H9 (cell line): Measurements from ENCODE around the gene DIAPH2. TPM values are rescaled to one million over a fixed set of nuclear protein-coding genes. Genes with fewer than 3 reads are reported as not detected.

ENCODE experiments used
- DNase-seq: peaks from one replicate; pipeline ENCODE4 v3.0.0-alpha.2; 2017
- H2AFZ ChIP-seq: one replicate; pipeline ENCODE4 v1.6.1; 2013; ENCODE audit warnings: mild to moderate bottlenecking, low read length, control low read depth, moderate library complexity
- H2AK5ac ChIP-seq: 2 replicates; pipeline ENCODE4 v1.6.1; 2013; ENCODE audit warnings: low read length, control low read depth, mixed read lengths; ENCODE audit not compliant: insufficient read length
- H2BK120ac ChIP-seq: one replicate; pipeline ENCODE4 v1.6.1; 2013; ENCODE audit warnings: low read depth, mild to moderate bottlenecking, low read length, control low read depth, inconsistent platforms; ENCODE audit not compliant: poor library complexity, severe bottlenecking
- H2BK12ac ChIP-seq: 2 replicates; pipeline ENCODE4 v1.6.1; 2013; ENCODE audit warnings: low read length, control low read depth, mixed read lengths, low read depth; ENCODE audit not compliant: insufficient read length
- H2BK15ac ChIP-seq: 2 replicates; pipeline ENCODE4 v1.6.1; 2013; ENCODE audit warnings: low read depth, low read length, control low read depth
- H2BK20ac ChIP-seq: one replicate; pipeline ENCODE4 v1.6.1; 2013; ENCODE audit warnings: low read depth, mild to moderate bottlenecking, low read length, control low read depth, inconsistent platforms; ENCODE audit not compliant: poor library complexity, severe bottlenecking
- H2BK5ac ChIP-seq: 2 replicates; pipeline ENCODE4 v1.6.1; 2013; ENCODE audit warnings: low read length, control low read depth, mixed read lengths; ENCODE audit not compliant: insufficient read length
- H3K14ac ChIP-seq: 2 replicates; pipeline ENCODE4 v1.6.1; 2013; ENCODE audit warnings: low read length, control low read depth; ENCODE audit not compliant: insufficient read depth
- H3K18ac ChIP-seq: 2 replicates; pipeline ENCODE4 v1.6.1; 2013; ENCODE audit warnings: low read depth, mild to moderate bottlenecking, mixed read lengths, low read length, control low read depth; ENCODE audit not compliant: insufficient read length
- H3K23ac ChIP-seq: 2 replicates; pipeline ENCODE4 v1.6.1; 2013; ENCODE audit warnings: low read length, control low read depth, mixed read lengths, low read depth; ENCODE audit not compliant: insufficient read length
- H3K23me2 ChIP-seq: 2 replicates; pipeline ENCODE4 v1.6.1; 2013; ENCODE audit warnings: low read depth, mild to moderate bottlenecking, mixed read lengths, low read length, control low read depth; ENCODE audit not compliant: insufficient read length, poor library complexity, severe bottlenecking
- H3K27ac ChIP-seq: 2 replicates; pipeline ENCODE4 v1.5.1; 2013; ENCODE audit warnings: low read length, control low read depth, mixed read lengths, low read depth; ENCODE audit not compliant: insufficient read length
- H3K27me3 ChIP-seq: 2 replicates; pipeline ENCODE4 v1.6.1; 2013; ENCODE audit warnings: low read length, control low read depth, inconsistent platforms; ENCODE audit not compliant: insufficient read depth
- H3K4ac ChIP-seq: 2 replicates; pipeline ENCODE4 v1.6.1; 2013; ENCODE audit warnings: low read depth, mild to moderate bottlenecking, control low read depth, inconsistent platforms, low read length, moderate library complexity
- H3K4me1 ChIP-seq: 2 replicates; pipeline ENCODE4 v1.6.1; 2013; ENCODE audit warnings: low read length, control low read depth, inconsistent platforms; ENCODE audit not compliant: insufficient read depth
- H3K4me2 ChIP-seq: 2 replicates; pipeline ENCODE4 v1.6.1; 2013; ENCODE audit warnings: low read length, control low read depth, mixed read lengths; ENCODE audit not compliant: insufficient read length, insufficient read depth
- H3K56ac ChIP-seq: 2 replicates; pipeline ENCODE4 v1.6.1; 2013; ENCODE audit warnings: low read depth, mild to moderate bottlenecking, mixed read lengths, low read length, control low read depth; ENCODE audit not compliant: insufficient read length
- H3K79me1 ChIP-seq: 2 replicates; pipeline ENCODE4 v1.6.1; 2013; ENCODE audit warnings: low read depth, mild to moderate bottlenecking, moderate library complexity, low read length, control low read depth, inconsistent platforms; ENCODE audit not compliant: insufficient read depth, poor library complexity, severe bottlenecking
- H3K79me2 ChIP-seq: 2 replicates; pipeline ENCODE4 v1.6.1; 2013; ENCODE audit warnings: low read length, control low read depth, inconsistent platforms; ENCODE audit not compliant: insufficient read depth
- H3K9ac ChIP-seq: 2 replicates; pipeline ENCODE4 v1.6.1; 2013; ENCODE audit warnings: low read length, control low read depth, mixed read lengths; ENCODE audit not compliant: insufficient read length; ENCODE audit errors: extremely low read depth
- H3K9me3 ChIP-seq: one replicate; pipeline ENCODE4 v1.6.1; 2013; ENCODE audit warnings: low read depth, low read length, inconsistent platforms; ENCODE audit not compliant: control insufficient read depth
- H3T11ph ChIP-seq: one replicate; pipeline ENCODE4 v1.6.1; 2013; ENCODE audit warnings: mild to moderate bottlenecking, low read length, control low read depth, inconsistent platforms
- H4K20me1 ChIP-seq: one replicate; pipeline ENCODE4 v1.6.1; 2013; ENCODE audit not compliant: control insufficient read depth, insufficient read length, insufficient read depth
- H4K5ac ChIP-seq: 2 replicates; pipeline ENCODE4 v1.6.1; 2013; ENCODE audit warnings: low read depth, mild to moderate bottlenecking, mixed read lengths, low read length, control low read depth; ENCODE audit not compliant: insufficient read length
- H4K8ac ChIP-seq: replicated peaks from 2 replicates; pipeline ENCODE4 v1.6.1; 2013; ENCODE audit warnings: low read length, control low read depth, mixed read lengths, low read depth; ENCODE audit not compliant: insufficient read length
- H4K91ac ChIP-seq: 2 replicates; pipeline ENCODE4 v1.6.1; 2013; ENCODE audit warnings: low read depth, mild to moderate bottlenecking, moderate library complexity, mixed read lengths, low read length, control low read depth; ENCODE audit not compliant: insufficient read length
- H3K27ac Mint-ChIP-seq, 3 experiments: 2 replicates in 2 of 3; 3 replicates in 1 of 3; pipeline ENCODE4 v1.8.0; 2020 to 2021; ENCODE audit warnings: mixed read lengths in 3 of 3, mild to moderate bottlenecking in 1 of 3, moderate library complexity in 1 of 3
- H3K27me3 Mint-ChIP-seq: 2 replicates; pipeline ENCODE4 v1.8.0; 2021; ENCODE audit warnings: low read depth, mild to moderate bottlenecking, moderate library complexity, mixed read lengths
- H3K36me3 Mint-ChIP-seq, 3 experiments: 2 replicates in 2 of 3; 3 replicates in 1 of 3; pipeline ENCODE4 v1.8.0; 2020 to 2021; ENCODE audit warnings: low read depth in 3 of 3, mixed read lengths in 3 of 3; ENCODE audit not compliant: insufficient read depth in 1 of 3
- H3K4me1 Mint-ChIP-seq, 2 experiments: 2 replicates each; pipeline ENCODE4 v1.8.0; 2020; ENCODE audit warnings: mixed read lengths in 2 of 2
- H3K4me3 Mint-ChIP-seq, 2 experiments: 2 replicates in 1 of 2; 3 replicates in 1 of 2; pipeline ENCODE4 v1.8.0; 2020 to 2021; ENCODE audit warnings: mild to moderate bottlenecking in 2 of 2, mixed read lengths in 2 of 2, moderate library complexity in 1 of 2
- H3K9me3 Mint-ChIP-seq, 2 experiments: 2 replicates in 1 of 2; 3 replicates in 1 of 2; pipeline ENCODE4 v1.8.0; 2020; ENCODE audit warnings: mild to moderate bottlenecking in 2 of 2, mixed read lengths in 2 of 2, moderate library complexity in 1 of 2
- CTCF ChIP-seq: fragments of 200-600 bp; sonication (generic); conservative IDR thresholded peaks from 3 replicates; pipeline ENCODE4 v1.8.0; 2021; ENCODE audit warnings: antibody characterized with exemption, mild to moderate bottlenecking
- WGBS: extraction: QIAGEN DNeasy Blood & Tissue Kit; methylation state at CpG from one replicate; pipeline ENCODE4 v1.1.7; 2013; ENCODE audit warnings: missing lambda C conversion rate, low lambda C conversion rate, mixed read lengths; ENCODE audit not compliant: insufficient read length; ENCODE audit errors: extremely low coverage; 5-methylcytosine and 5-hydroxymethylcytosine counted together
- total RNA-seq: library from RNA; stranded (reverse); gene quantifications from 2 replicates; pipeline ENCODE4 v1.2.1, GENCODE V29; 2021

The DIAPH2 gene
- total RNA-seq, 1 experiment from 2014 or later: 45.4 TPM

- H3K4me3 Mint-ChIP-seq: no peak overlapping the region
- H3K27ac Mint-ChIP-seq: no peak overlapping the region
- H3K14ac ChIP-seq: no peak overlapping the region
- no peaks in the 10 kb centered on the region for H3K79me2 ChIP-seq
- no peak overlapping the region for H3K4ac ChIP-seq
- no peaks in the 10 kb centered on the region for H3K23me2 ChIP-seq
- no peak overlapping the region for H4K91ac ChIP-seq
- no peak overlapping the region for H3K23ac ChIP-seq
- no peak overlapping the region for H3K18ac ChIP-seq
- H2AK5ac ChIP-seq: no peak overlapping the region
- no peak for TF ChIP-seq CTCF
- H3K9me3 Mint-ChIP-seq: peaks cover 9 to 10% of the 10 kb centered on the region in 2 experiments
- no peak overlapping the region for H2BK12ac ChIP-seq
- H3K56ac ChIP-seq: no peak overlapping the region
- no peak overlapping the region for H4K5ac ChIP-seq
- no peak overlapping the region for H2BK20ac ChIP-seq
- WGBS: no CpG with 5 or more reads among the region's 4 CpGs
- H2AFZ ChIP-seq: no peak overlapping the region
- no peak overlapping the region for H3K27ac ChIP-seq
- no peaks in the 10 kb centered on the region for H4K20me1 ChIP-seq
- H2BK120ac ChIP-seq: no peak overlapping the region
- H3K9me3 ChIP-seq: no peaks in the 10 kb centered on the region
- no peak overlapping the region for H2BK15ac ChIP-seq
- no peaks in the 10 kb centered on the region for H3K4me1 ChIP-seq
- DNase-seq: no peak
- no peak overlapping the region for H4K8ac ChIP-seq
- peaks cover 0 to 4% of the 10 kb centered on the region in 2 experiments; a peak in 1 of 4 replicates for H3K4me1 Mint-ChIP-seq
- no peaks in the 10 kb centered on the region for H3K27me3 ChIP-seq
- no peak overlapping the region for H3T11ph ChIP-seq
- no peak overlapping the region for H2BK5ac ChIP-seq
- no peaks in the 10 kb centered on the region for H3K27me3 Mint-ChIP-seq
- H3K79me1 ChIP-seq: no peaks in the 10 kb centered on the region
- no peak overlapping the region for H3K9ac ChIP-seq
- H3K36me3 Mint-ChIP-seq: peaks cover 9 to 14% (median 10%) of the 10 kb centered on the region in 3 experiments
- H3K4me2 ChIP-seq: no peak overlapping the region
Measured at GRCh38 chrX:97175147-97175546, 490.5 kb downstream of the DIAPH2 start.
